ENCODE measurements around the gene DHRSX.
"Not testable (repeated sequence)": the region's sequence is repeated elsewhere in the genome, so short reads cannot be mapped to it uniquely, and the experiment has no call there.

Gene DHRSX

DNA sequence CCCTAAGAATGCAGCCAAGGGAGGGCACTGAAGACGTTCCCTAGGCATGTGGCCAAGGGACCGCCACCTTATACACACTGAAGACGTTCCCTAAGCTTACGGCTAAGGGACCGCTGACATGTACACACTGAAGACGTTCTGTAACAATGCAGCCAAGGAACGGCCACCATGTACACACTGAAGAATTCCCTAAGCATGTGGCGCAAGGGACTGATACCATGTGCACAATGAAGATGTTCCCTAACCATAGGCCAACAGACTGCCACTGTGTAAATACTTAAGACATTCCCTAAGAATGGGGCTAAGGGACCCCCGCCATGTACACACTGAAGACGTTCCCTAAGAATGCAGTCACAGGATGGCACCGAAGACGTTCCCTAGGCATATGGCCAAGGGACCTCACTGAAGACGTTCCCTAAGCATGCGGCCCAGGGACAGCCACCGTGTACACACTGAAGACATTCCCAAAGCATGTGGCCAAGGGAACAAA lies 36.1 kb downstream of the DHRSX start:
- Histone ChIP-seq H3K4me1 (ENCODE audit: control insufficient read depth in 1 of 2, insufficient read depth in 1 of 2, low read depth in 1 of 2, low read length in 1 of 2) (no peaks in the 10 kb centered on the region), H3K27me3 (no peaks in the 10 kb centered on the region), H3K27ac (no peak overlapping the region), H3K36me3 (no peaks in the 10 kb centered on the region), H3K9me3 (no peaks in the 10 kb centered on the region), H3K4me3 (ENCODE audit: low read depth in 1 of 2, low read length in 1 of 2) (no peak overlapping the region)
- TF ChIP-seq, protein P1, sequence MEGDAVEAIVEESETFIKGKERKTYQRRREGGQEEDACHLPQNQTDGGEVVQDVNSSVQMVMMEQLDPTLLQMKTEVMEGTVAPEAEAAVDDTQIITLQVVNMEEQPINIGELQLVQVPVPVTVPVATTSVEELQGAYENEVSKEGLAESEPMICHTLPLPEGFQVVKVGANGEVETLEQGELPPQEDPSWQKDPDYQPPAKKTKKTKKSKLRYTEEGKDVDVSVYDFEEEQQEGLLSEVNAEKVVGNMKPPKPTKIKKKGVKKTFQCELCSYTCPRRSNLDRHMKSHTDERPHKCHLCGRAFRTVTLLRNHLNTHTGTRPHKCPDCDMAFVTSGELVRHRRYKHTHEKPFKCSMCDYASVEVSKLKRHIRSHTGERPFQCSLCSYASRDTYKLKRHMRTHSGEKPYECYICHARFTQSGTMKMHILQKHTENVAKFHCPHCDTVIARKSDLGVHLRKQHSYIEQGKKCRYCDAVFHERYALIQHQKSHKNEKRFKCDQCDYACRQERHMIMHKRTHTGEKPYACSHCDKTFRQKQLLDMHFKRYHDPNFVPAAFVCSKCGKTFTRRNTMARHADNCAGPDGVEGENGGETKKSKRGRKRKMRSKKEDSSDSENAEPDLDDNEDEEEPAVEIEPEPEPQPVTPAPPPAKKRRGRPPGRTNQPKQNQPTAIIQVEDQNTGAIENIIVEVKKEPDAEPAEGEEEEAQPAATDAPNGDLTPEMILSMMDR (IDR thresholded peaks at IDR 0.05): no peak

DNA sequence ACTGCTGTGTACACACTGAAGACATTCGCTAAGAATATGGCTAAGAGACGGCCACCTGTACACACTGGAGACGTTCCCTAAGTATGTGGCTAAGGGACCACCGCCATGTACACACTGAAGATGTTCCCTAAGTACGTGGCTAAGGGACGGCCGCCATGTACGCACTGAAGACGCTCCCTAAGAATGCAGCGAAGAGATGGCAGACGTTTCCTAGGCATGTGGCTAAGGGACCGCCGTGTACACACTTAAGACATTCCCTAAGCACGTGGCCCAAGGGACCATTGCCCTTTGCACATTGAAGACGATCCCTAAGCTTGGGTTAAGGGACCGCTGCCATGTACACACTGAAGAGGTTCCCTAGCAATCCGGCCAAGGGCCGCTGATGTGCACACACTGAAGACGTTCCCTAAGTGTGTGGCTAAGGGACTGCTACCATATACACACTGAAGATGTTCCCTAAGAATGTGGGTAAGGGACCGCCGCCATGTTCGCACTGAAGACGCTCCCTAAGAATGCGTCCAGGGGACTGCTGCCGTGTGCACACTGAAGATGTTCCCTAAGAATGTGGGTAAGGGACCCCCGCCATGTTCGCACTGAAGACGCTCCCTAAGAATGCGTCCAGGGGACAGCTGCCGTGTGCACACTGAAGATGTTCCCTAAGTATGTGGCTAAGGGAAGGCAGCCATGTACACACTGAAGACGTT lies 36.7 kb downstream of the DHRSX start:
- TF ChIP-seq, protein P1 (IDR thresholded peaks at IDR 0.05): no peak
- Histone ChIP-seq H3K4me1 (ENCODE audit: control insufficient read depth in 1 of 2, insufficient read depth in 1 of 2, low read depth in 1 of 2, low read length in 1 of 2) (no peaks in the 10 kb centered on the region), H3K9me3 (no peaks in the 10 kb centered on the region), H3K36me3 (no peaks in the 10 kb centered on the region), H3K27me3 (no peaks in the 10 kb centered on the region), H3K27ac (no peak overlapping the region), H3K4me3 (ENCODE audit: low read depth in 1 of 2, low read length in 1 of 2) (no peak overlapping the region)

DNA sequence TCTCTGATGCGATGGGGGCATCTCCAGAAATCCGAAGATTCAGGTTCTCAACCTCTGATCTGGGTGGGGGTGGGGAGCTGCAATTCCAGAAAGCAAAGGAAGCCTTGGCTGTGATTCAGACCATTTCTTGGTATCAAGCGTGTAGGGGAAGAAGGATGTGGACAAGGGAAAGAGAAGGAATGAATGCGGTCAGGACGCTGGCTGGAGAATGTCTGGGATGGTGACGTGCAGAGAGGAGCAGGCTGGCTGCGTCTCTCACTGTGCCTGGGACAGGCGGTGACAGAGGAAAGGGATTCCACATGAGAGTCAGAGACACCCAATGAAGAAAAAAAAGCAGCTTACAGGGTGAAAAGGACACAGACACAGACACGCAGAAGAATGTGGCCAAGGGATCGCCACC lies 37.3 kb downstream of the DHRSX start:
- H3K4me3 ChIP-seq (ENCODE audit: low read depth in 1 of 2, low read length in 1 of 2); H3K27ac ChIP-seq; H3K9me3 ChIP-seq: not testable (repeated sequence)

DNA sequence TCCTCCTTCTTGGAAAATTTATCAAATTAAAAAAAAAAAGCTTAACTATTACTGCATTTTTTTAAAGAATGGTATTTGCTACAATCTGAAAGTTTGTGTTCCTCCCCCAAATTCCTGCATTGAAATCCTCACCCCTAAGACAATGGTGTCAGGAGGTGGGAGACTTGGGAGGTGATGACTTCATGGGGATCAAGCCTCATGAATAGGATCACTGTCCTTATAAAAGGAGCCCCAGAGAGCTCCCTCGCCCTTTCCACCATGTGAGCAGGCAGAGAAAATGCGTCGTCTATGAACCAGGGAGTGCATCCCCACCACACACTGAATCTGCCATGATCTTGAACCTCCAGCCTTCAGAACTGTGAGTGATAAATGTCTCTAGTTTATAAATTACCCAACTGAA lies 38.0 kb downstream of the DHRSX start:
- Histone ChIP-seq H3K9me3 (no peaks in the 10 kb centered on the region), H3K27me3 (no peaks in the 10 kb centered on the region), H3K36me3 (no peaks in the 10 kb centered on the region), H3K4me3 (ENCODE audit: low read depth in 1 of 2, low read length in 1 of 2) (no peak overlapping the region), H3K27ac (no peak overlapping the region), H3K4me1 (ENCODE audit: control insufficient read depth in 1 of 2, insufficient read depth in 1 of 2, low read depth in 1 of 2, low read length in 1 of 2) (no peaks in the 10 kb centered on the region)
- TF ChIP-seq, protein P1 (IDR thresholded peaks at IDR 0.05): no peak

More for the DNA sequence above, 37.3 kb downstream of the DHRSX start:
- H3K27me3 ChIP-seq; H3K36me3 ChIP-seq; H3K4me1 ChIP-seq (ENCODE audit: control insufficient read depth in 1 of 2, insufficient read depth in 1 of 2, low read depth in 1 of 2, low read length in 1 of 2): not testable (repeated sequence)

DNA sequence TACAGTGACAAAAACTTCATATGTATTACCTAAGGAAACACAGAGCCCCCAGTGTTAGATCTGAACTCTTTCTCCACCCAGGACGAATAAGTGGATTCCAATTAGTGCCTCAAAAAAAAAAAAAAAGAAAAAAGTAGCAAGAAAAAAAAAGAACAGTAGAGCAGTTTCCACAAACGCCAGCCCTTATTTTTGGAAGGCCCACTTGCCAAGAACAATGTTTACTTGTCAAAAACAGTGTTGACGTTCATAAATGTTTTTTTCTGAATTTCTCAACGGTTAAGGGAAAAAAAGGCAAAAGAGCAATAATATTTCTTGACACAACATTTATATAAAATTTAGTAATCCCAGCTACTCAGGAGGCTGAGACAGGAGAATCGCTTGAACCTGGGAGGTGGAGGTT lies 38.7 kb downstream of the DHRSX start:
- Histone ChIP-seq H3K9me3 (no peaks in the 10 kb centered on the region), H3K4me3 (ENCODE audit: low read depth in 1 of 2, low read length in 1 of 2) (no peak overlapping the region), H3K36me3 (no peaks in the 10 kb centered on the region), H3K27me3 (no peaks in the 10 kb centered on the region), H3K4me1 (ENCODE audit: control insufficient read depth in 1 of 2, insufficient read depth in 1 of 2, low read depth in 1 of 2, low read length in 1 of 2) (no peaks in the 10 kb centered on the region), H3K27ac (no peak overlapping the region)
- TF ChIP-seq, protein P1 (IDR thresholded peaks at IDR 0.05): no peak

DNA sequence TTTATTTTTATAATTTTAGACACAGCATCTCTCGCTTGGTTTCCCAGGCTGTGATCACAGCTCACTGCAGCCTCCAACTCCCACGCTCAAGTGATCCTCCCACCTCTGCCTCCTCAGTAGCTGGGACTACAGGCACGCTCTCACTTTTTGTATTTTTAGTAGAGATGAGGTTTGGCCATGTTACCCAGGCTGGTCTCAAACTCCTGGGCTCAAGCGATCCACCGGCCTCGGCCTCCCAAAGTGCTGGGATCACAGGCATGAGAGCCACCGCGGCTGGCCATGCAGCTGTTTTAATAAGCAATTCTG lies 39.1 kb downstream of the DHRSX start:
- TF ChIP-seq, protein P1 (IDR thresholded peaks at IDR 0.05): no peak
- H3K9me3 ChIP-seq: no peaks in the 10 kb centered on the region
- H3K36me3 ChIP-seq: no peaks in the 10 kb centered on the region
- H3K27me3 ChIP-seq: no peaks in the 10 kb centered on the region
- H3K4me1 ChIP-seq (ENCODE audit: control insufficient read depth in 1 of 2, insufficient read depth in 1 of 2, low read depth in 1 of 2, low read length in 1 of 2): no peaks in the 10 kb centered on the region
- H3K4me3 ChIP-seq (ENCODE audit: low read depth in 1 of 2, low read length in 1 of 2): no peak overlapping the region
- no peak overlapping the region for H3K27ac ChIP-seq

DNA sequence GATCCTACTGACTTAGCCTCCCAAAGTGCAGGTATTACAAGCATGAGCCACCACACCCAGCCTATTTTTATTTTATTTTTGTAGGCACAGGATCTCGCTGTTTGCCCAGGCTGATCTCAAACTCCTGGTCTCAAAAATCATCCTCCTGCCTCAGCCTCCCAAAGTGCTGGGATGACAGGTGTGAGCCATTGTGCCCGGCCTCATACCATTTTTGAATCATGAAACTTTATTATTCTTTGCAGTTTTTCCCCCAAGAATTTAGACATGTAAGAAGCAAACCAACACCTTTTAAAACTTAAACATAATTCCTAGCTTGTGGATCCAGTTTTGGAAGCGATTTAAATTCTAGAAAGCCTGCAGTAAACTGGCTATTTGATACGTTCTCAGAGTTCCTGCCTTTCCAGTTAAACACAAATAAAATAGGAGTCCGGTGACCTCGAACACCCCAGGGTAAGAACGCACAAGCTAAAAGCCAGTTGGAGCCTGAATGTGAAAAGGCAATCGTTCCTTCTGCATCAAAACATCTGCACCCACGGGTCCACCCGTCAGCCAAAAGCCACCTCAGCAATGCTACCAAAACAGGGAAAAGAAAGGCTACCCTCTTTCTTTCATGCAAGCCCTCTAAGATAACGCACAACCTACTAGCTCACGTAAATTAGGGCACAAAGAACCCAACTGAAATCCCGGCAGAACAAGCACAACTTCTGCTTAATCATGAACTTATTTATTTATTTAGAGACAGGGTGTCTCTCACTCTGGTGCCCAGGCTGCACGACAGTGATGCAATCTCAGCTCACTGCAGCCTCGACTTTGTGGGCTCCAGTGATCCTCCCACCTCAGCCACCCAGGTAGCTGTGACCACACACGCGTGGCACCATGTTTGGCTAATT lies 39.7 kb downstream of the DHRSX start:
- H3K27me3 ChIP-seq; H3K4me3 ChIP-seq (ENCODE audit: low read depth in 1 of 2, low read length in 1 of 2); H3K9me3 ChIP-seq: not testable (repeated sequence)

DNA sequence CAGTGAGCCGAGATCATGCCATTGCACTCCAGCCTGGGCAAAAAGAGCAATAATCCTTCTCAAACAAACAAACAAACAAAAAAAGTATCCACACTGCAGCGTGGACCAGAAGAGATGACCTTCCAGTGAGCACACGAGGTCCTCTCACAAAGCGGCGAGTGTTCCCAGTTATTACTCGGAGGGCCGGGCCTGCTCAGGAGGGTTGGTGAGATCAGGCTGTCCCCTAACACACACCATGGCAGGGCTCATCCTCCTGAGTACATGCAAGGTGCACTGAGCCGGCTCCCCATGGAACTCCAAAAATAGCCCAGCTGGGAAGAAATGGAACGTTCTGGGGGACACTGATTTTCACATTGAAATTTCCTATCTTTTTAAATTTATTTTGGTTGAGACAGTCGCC lies 40.7 kb downstream of the DHRSX start:
- H3K4me1 ChIP-seq (ENCODE audit: control insufficient read depth in 1 of 2, insufficient read depth in 1 of 2, low read depth in 1 of 2, low read length in 1 of 2); H3K4me3 ChIP-seq (ENCODE audit: low read depth in 1 of 2, low read length in 1 of 2); H3K27ac ChIP-seq: not testable (repeated sequence)

More for the DNA sequence above, 39.7 kb downstream of the DHRSX start:
- not testable (repeated sequence) for H3K27ac ChIP-seq; H3K36me3 ChIP-seq; H3K4me1 ChIP-seq (ENCODE audit: control insufficient read depth in 1 of 2, insufficient read depth in 1 of 2, low read depth in 1 of 2, low read length in 1 of 2)

More for the DNA sequence above, 40.7 kb downstream of the DHRSX start:
- H3K27me3 ChIP-seq, H3K9me3 ChIP-seq, H3K36me3 ChIP-seq: not testable (repeated sequence)
